ENCODE results near the gene OSCP1. TPM values are rescaled to one million over a fixed set of nuclear protein-coding genes. Genes with fewer than 3 reads are reported as not detected.

Gene OSCP1
- total RNA-seq, 1 experiment from 2014 or later: 3.2 TPM

DNA sequence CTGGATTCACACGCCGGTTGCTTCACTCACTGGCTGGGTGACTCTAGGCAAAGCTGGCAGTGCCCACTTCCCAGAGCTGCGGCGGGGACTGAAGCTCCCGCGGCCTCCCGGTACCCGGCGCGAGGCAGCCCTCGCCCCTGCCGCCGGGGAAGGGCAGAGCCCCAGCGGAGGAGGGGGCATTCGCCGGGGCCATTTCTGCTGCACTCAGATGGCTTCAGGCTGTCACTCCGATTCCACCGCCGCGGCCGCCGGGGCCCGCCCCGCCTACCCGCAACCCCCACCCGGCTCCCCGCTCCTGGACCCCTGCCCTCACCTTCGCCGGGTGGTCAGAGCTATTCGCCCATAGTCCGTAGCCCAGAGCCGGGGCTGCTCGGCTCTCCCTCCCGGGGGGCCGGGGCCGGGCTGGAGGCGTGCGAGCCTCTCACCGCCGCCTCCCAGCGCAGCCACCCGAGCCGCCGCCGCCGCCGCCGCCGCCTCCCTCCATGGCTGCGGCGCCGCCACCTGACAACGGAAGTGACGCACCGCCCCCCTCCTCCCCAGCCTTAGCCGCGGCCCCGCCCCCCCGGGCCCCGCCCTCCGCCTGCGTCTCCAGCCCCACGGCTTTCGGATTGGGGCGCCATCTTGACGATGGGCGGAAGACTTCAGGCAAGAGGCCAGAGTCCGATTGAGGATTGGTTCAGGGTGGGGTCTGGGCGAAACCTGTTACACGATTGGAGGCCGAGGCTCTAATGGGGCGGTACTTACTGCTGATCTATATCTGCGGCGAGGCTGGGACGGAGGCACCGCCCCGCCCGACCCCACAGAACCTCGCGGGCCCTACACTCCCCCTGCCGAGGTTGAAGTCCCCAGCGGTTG is 64.6 kb downstream of the OSCP1 start, which contains the start of gene STK40:
STK40 (minus strand) TSS at position 515 of the 855 bp plus-strand sequence. CDS start 24,592 bp downstream, outside the sequence.
- peak; percentile 99 for DNase-seq
- peak within 1 kb of the TSS; percentile 12 for H2BK120ac ChIP-seq (ENCODE audit: low read depth, low read length, poor library complexity, severe bottlenecking)
- peaks cover 5% of the 10 kb centered on the region; the same call in 1 of the 2 replicates for H3K4me1 ChIP-seq (ENCODE audit: insufficient read depth, low read length)
- H4K91ac ChIP-seq (ENCODE audit: insufficient read length, low read depth, low read length): no peak within 1 kb of the TSS
- TF ChIP-seq, protein P1, sequence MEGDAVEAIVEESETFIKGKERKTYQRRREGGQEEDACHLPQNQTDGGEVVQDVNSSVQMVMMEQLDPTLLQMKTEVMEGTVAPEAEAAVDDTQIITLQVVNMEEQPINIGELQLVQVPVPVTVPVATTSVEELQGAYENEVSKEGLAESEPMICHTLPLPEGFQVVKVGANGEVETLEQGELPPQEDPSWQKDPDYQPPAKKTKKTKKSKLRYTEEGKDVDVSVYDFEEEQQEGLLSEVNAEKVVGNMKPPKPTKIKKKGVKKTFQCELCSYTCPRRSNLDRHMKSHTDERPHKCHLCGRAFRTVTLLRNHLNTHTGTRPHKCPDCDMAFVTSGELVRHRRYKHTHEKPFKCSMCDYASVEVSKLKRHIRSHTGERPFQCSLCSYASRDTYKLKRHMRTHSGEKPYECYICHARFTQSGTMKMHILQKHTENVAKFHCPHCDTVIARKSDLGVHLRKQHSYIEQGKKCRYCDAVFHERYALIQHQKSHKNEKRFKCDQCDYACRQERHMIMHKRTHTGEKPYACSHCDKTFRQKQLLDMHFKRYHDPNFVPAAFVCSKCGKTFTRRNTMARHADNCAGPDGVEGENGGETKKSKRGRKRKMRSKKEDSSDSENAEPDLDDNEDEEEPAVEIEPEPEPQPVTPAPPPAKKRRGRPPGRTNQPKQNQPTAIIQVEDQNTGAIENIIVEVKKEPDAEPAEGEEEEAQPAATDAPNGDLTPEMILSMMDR (conservative IDR thresholded peaks at IDR 0.05): no peak
- H3K4ac ChIP-seq (ENCODE audit: low read depth, low read length): no peak within 1 kb of the TSS; the same call in 1 of the 2 replicates
- Mint-ChIP-seq H3K27ac (peak within 1 kb of the TSS; percentile 99 to 100 (median 100)), H3K9me3 (no peaks in the 10 kb centered on the region), H3K36me3 (ENCODE audit: insufficient read depth in 1 of 3, low read depth in 3 of 3) (peaks cover 5 to 11% (median 6%) of the 10 kb centered on the region in 3 experiments; a peak in 5 of 7 replicates), H3K4me3 (peak within 1 kb of the TSS; percentile 87 to 97), H3K4me1 (peaks cover 28 to 35% of the 10 kb centered on the region in 2 experiments), H3K27me3 (ENCODE audit: low read depth) (no peaks in the 10 kb centered on the region)
- no peaks in the 10 kb centered on the region for H3K9me3 ChIP-seq (ENCODE audit: control insufficient read depth, low read depth, low read length)
- no peak within 1 kb of the TSS for H2BK15ac ChIP-seq (ENCODE audit: low read depth, low read length)
- H2BK5ac ChIP-seq (ENCODE audit: insufficient read length, low read length): peak within 1 kb of the TSS; percentile 38
- H3K4me2 ChIP-seq (ENCODE audit: insufficient read depth, insufficient read length, low read length): peak within 1 kb of the TSS; percentile 82
- peak within 1 kb of the TSS; percentile 18 for H2BK12ac ChIP-seq (ENCODE audit: insufficient read length, low read depth, low read length)
- peak within 1 kb of the TSS; percentile 56 for H3T11ph ChIP-seq (ENCODE audit: low read length)
- H3K56ac ChIP-seq (ENCODE audit: insufficient read length, low read depth, low read length): peak within 1 kb of the TSS; percentile 5
- H2BK20ac ChIP-seq (ENCODE audit: low read depth, low read length, poor library complexity, severe bottlenecking): no peak within 1 kb of the TSS
- WGBS (ENCODE audit: extremely low coverage, insufficient read length, low lambda C conversion rate): no CpG with 5 or more reads among the region's 82 CpGs
- H4K8ac ChIP-seq (replicated peaks; ENCODE audit: insufficient read length, low read depth, low read length): peak within 1 kb of the TSS; percentile 6
- H3K79me1 ChIP-seq (ENCODE audit: insufficient read depth, low read depth, low read length, poor library complexity, severe bottlenecking): no peaks in the 10 kb centered on the region
- peak within 1 kb of the TSS; percentile 85 for H3K18ac ChIP-seq (ENCODE audit: insufficient read length, low read depth, low read length)
- no peaks in the 10 kb centered on the region for H4K20me1 ChIP-seq (ENCODE audit: control insufficient read depth, insufficient read depth, insufficient read length)
- no peak within 1 kb of the TSS for H2AK5ac ChIP-seq (ENCODE audit: insufficient read length, low read length)
- H3K23me2 ChIP-seq (ENCODE audit: insufficient read length, low read depth, low read length, poor library complexity, severe bottlenecking): peaks cover 11% of the 10 kb centered on the region
- no peak within 1 kb of the TSS for H2AFZ ChIP-seq (ENCODE audit: low read length)
- no peak within 1 kb of the TSS for H3K23ac ChIP-seq (ENCODE audit: insufficient read length, low read depth, low read length)
- peaks cover 12% of the 10 kb centered on the region; the same call in 1 of the 2 replicates for H3K79me2 ChIP-seq (ENCODE audit: insufficient read depth, low read length)
- peak within 1 kb of the TSS; percentile 85 for H3K27ac ChIP-seq (ENCODE audit: insufficient read length, low read depth, low read length)
- H3K14ac ChIP-seq (ENCODE audit: insufficient read depth, low read length): peak within 1 kb of the TSS; percentile 85; the same call in 1 of the 2 replicates
- peak within 1 kb of the TSS; percentile 68 for H3K9ac ChIP-seq (ENCODE audit: extremely low read depth, insufficient read length, low read length)
- no peaks in the 10 kb centered on the region for H3K27me3 ChIP-seq (ENCODE audit: insufficient read depth, low read length)
- peak within 1 kb of the TSS; percentile 69 for H4K5ac ChIP-seq (ENCODE audit: insufficient read length, low read depth, low read length)
